ENCODE results near the gene RSF1. TPM values are rescaled to one million over a fixed set of nuclear protein-coding genes. Genes with fewer than 3 reads are reported as not detected.

Gene RSF1
- polyA plus RNA-seq, 1 donor (not counting 4 experiments of a cell fraction or from before 2014, with no cell fraction given) = 20.9 TPM

DNA sequence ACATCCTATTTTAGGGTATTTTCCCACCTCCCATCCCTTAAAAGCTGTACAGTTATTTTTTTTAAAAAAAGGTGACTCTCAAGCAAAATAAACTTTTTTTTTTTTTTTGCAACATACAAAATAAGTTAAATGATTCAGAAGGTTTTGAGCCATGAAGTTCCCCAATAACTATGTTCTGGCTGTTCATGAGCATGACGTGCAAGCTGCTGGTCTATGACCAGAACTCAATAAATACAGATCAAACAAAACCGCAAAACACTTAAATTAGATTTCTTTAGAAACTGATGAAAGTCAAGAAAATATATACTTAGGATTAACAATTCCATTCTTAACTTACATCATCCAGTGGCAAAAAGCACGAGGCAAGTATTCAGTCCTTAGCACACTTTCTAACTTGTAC is 158.9 kb downstream of the RSF1 start:
- H3K79me2 ChIP-seq (ENCODE audit: control insufficient read depth, insufficient read depth, low read length) = no peaks in the 10 kb centered on the region
- peaks cover 0 to 1% of the 10 kb centered on the region in 2 experiments for H3K36me3 ChIP-seq (ENCODE audit: control insufficient read depth in 2 of 2, extremely low read depth in 1 of 2, insufficient read depth in 2 of 2, low read length in 2 of 2)
- no peaks in the 10 kb centered on the region for H3K9me3 ChIP-seq (ENCODE audit: control insufficient read depth, low read depth, low read length)
- H3K27ac ChIP-seq (ENCODE audit: control insufficient read depth, insufficient read depth, low read length) = no peak overlapping the region
- TF ChIP-seq CTCF (optimal IDR thresholded peaks at IDR 0.05 in 1 of 3, IDR thresholded peaks at IDR 0.05 in 1 of 3, conservative IDR thresholded peaks at IDR 0.05 in 1 of 3; ENCODE audit: extremely low read depth in 1 of 3, insufficient read depth in 2 of 3, low read length in 3 of 3) (no peak), EZH2 (IDR thresholded peaks at IDR 0.05; ENCODE audit: low read length) (no peak)
- FAIRE-seq (no peak), DNase-seq (ENCODE audit: low read depth, low spot score) (no peak)
- no peak overlapping the region for H3K4me3 ChIP-seq (ENCODE audit: control insufficient read depth in 2 of 3, extremely low read depth in 1 of 3, insufficient read depth in 2 of 3, low read depth in 1 of 3, low read length in 3 of 3)
- no peak overlapping the region for H3K9ac ChIP-seq (ENCODE audit: control insufficient read depth, extremely low read depth, insufficient read depth, low read length)
- no peaks in the 10 kb centered on the region for H4K20me1 ChIP-seq (ENCODE audit: control insufficient read depth, extremely low read depth, insufficient read depth, low read length)
- H3K27me3 ChIP-seq (ENCODE audit: control insufficient read depth, extremely low read depth, insufficient read depth, low read length) = no peaks in the 10 kb centered on the region
- H2AFZ ChIP-seq (ENCODE audit: control insufficient read depth, low read length) = no peak overlapping the region
- no peak overlapping the region for H3K4me2 ChIP-seq (ENCODE audit: control insufficient read depth, extremely low read depth, insufficient read depth, low read depth, low read length)
- H3K9me1 ChIP-seq (ENCODE audit: control insufficient read depth, extremely low read depth, insufficient read depth, low read length) = no peaks in the 10 kb centered on the region
- dilution Hi-C loops (cut with MboI; ENCODE audit: extremely low pct_ligation_motif_present, low sequenced_read_pairs) = no loop called here
- H3K4me1 ChIP-seq (ENCODE audit: control insufficient read depth, extremely low read depth, insufficient read depth, low read length) = peaks cover 10% of the 10 kb centered on the region

DNA sequence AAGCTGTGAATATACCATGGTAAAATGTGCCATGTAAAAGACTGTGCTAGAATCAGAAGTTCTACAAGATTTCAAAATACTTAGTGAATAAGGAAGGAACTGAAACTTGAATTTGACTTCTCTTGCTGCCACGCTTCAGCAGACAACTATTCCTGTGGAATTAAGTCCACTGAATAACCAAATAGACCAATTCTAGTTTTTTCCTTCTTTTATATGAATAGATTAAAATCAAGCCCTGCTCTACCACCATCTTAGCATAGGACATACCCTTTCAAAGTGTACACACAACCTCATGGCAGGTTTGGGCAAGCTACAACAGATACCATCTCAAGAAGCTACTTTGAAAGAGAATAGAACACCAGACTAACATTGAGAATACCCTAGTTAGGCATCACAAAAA is 159.6 kb downstream of the RSF1 start:
- H3K36me3 ChIP-seq (ENCODE audit: control insufficient read depth in 2 of 2, extremely low read depth in 1 of 2, insufficient read depth in 2 of 2, low read length in 2 of 2) = peaks cover 0 to under 1% of the 10 kb centered on the region in 2 experiments
- dilution Hi-C loops (cut with MboI; ENCODE audit: extremely low pct_ligation_motif_present, low sequenced_read_pairs) = no loop called here
- no peak overlapping the region for H3K27ac ChIP-seq (ENCODE audit: control insufficient read depth, insufficient read depth, low read length)
- H3K9me3 ChIP-seq (ENCODE audit: control insufficient read depth, low read depth, low read length) = no peaks in the 10 kb centered on the region
- peaks cover 10% of the 10 kb centered on the region for H3K4me1 ChIP-seq (ENCODE audit: control insufficient read depth, extremely low read depth, insufficient read depth, low read length)
- H2AFZ ChIP-seq (ENCODE audit: control insufficient read depth, low read length) = no peak overlapping the region
- peak; percentile 87 for FAIRE-seq
- DNase-seq (ENCODE audit: low read depth, low spot score) = no peak
- no peaks in the 10 kb centered on the region for H3K79me2 ChIP-seq (ENCODE audit: control insufficient read depth, insufficient read depth, low read length)
- no peak overlapping the region for H3K9ac ChIP-seq (ENCODE audit: control insufficient read depth, extremely low read depth, insufficient read depth, low read length)
- no peaks in the 10 kb centered on the region for H3K9me1 ChIP-seq (ENCODE audit: control insufficient read depth, extremely low read depth, insufficient read depth, low read length)
- H4K20me1 ChIP-seq (ENCODE audit: control insufficient read depth, extremely low read depth, insufficient read depth, low read length) = no peaks in the 10 kb centered on the region
- no peak overlapping the region for H3K4me3 ChIP-seq (ENCODE audit: control insufficient read depth in 2 of 3, extremely low read depth in 1 of 3, insufficient read depth in 2 of 3, low read depth in 1 of 3, low read length in 3 of 3)
- TF ChIP-seq CTCF (optimal IDR thresholded peaks at IDR 0.05 in 1 of 3, IDR thresholded peaks at IDR 0.05 in 1 of 3, conservative IDR thresholded peaks at IDR 0.05 in 1 of 3; ENCODE audit: extremely low read depth in 1 of 3, insufficient read depth in 2 of 3, low read length in 3 of 3) = no peak
- TF ChIP-seq EZH2 (IDR thresholded peaks at IDR 0.05; ENCODE audit: low read length) = no peak
- H3K4me2 ChIP-seq (ENCODE audit: control insufficient read depth, extremely low read depth, insufficient read depth, low read depth, low read length) = peak overlapping the region; percentile 43
- H3K27me3 ChIP-seq (ENCODE audit: control insufficient read depth, extremely low read depth, insufficient read depth, low read length) = no peaks in the 10 kb centered on the region
